Caco-2 (cell line): ENCODE measurements around the gene DLG2. TPM values are rescaled to one million over a fixed set of nuclear protein-coding genes. Genes with fewer than 3 reads are reported as not detected.

Experiments used
- BruUV-seq: library from RNA; stranded (reverse); fragments of 400-500 nt; replicated peaks from 2 replicates; lab custom pipeline; 2021; lab: Mats Ljungman, UMichigan
- CTCF ChIA-PET: fragments of 300-600 bp; sonication (Branson Sonifier 250); formaldehyde crosslinking; loops from one replicate; lab custom pipeline; 2022; ENCODE audit warnings: antibody characterized with exemption; lab: Charles Lee
- POLR2A ChIA-PET: fragments of 300-600 bp; sonication (Branson Sonifier 250); formaldehyde crosslinking; loops from one replicate; lab custom pipeline; 2022; ENCODE audit warnings: antibody characterized with exemption; lab: Charles Lee
- DNase-seq, 2 experiments: peaks; one replicate each; pipeline versions ENCODE4 v3.0.0 to v3.0.0-alpha.2; 2020 to 2022
- H3K27me3 ChIP-seq: replicated peaks from 2 replicates; pipeline ENCODE4 v1.6.0; 2011; ENCODE audit warnings: low read length; ENCODE audit not compliant: control insufficient read depth, insufficient read depth
- H3K36me3 ChIP-seq: 2 replicates; pipeline ENCODE4 v1.5.1; 2011; ENCODE audit warnings: low read length; ENCODE audit not compliant: control insufficient read depth, insufficient read depth
- H3K4me1 ChIP-seq: fragments of 250-450 bp; sonication (Bioruptor Pico); 2 replicates; pipeline ENCODE4 v1.5.1; 2020; ENCODE audit warnings: mild to moderate bottlenecking
- H3K4me3 ChIP-seq: 2 replicates; pipeline ENCODE4 v1.5.1; 2011; ENCODE audit warnings: low read depth, mild to moderate bottlenecking, control low read depth, low read length
- H3K9me3 ChIP-seq: fragments of 250-450 bp; sonication (Bioruptor Pico); 2 replicates; pipeline ENCODE4 v1.5.1; 2020; ENCODE audit warnings: mild to moderate bottlenecking, moderate library complexity
- H3K27ac Mint-ChIP-seq: one replicate; pipeline ENCODE4 v1.8.0; 2022; ENCODE audit warnings: mixed read lengths; ENCODE audit not compliant: unreplicated experiment
- H3K27me3 Mint-ChIP-seq: one replicate; pipeline ENCODE4 v1.8.0; 2022; ENCODE audit warnings: mixed read lengths; ENCODE audit not compliant: insufficient read depth, unreplicated experiment
- H3K36me3 Mint-ChIP-seq: one replicate; pipeline ENCODE4 v1.8.0; 2022; ENCODE audit warnings: mild to moderate bottlenecking, mixed read lengths; ENCODE audit not compliant: insufficient read depth, unreplicated experiment
- H3K4me1 Mint-ChIP-seq: one replicate; pipeline ENCODE4 v1.8.0; 2022; ENCODE audit warnings: low read depth, mixed read lengths; ENCODE audit not compliant: unreplicated experiment
- H3K4me3 Mint-ChIP-seq: one replicate; pipeline ENCODE4 v1.8.0; 2022; ENCODE audit warnings: mild to moderate bottlenecking, moderate library complexity, mixed read lengths; ENCODE audit not compliant: unreplicated experiment
- H3K9me3 Mint-ChIP-seq: one replicate; pipeline ENCODE4 v1.8.0; 2022; ENCODE audit warnings: mixed read lengths; ENCODE audit not compliant: unreplicated experiment
- intact Hi-C: fragments of 100-400 bp; cut with micrococcal nuclease; formaldehyde crosslinking; loops from one replicate; pipeline ENCODE4 v1.10.0; 2022; ENCODE audit not compliant: unreplicated experiment
- total RNA-seq: library from RNA; stranded (reverse); gene quantifications from 2 replicates; pipeline ENCODE4 v1.2.3, GENCODE V29; 2022
- TF ChIP-seq, protein P1 (sequence below), 2 experiments: fragments of 200-600 bp in 1 of 2; IDR thresholded peaks; 1 replicate in 1 of 2; 2 replicates in 1 of 2; pipeline versions ENCODE4 v1.5.1 to v1.8.0; 2011 to 2022; ENCODE audit warnings: antibody characterized with exemption in 1 of 2, control low read depth in 1 of 2, inconsistent platforms in 1 of 2, low read depth in 1 of 2, low read length in 1 of 2, mild to moderate bottlenecking in 1 of 2, moderate library complexity in 1 of 2; ENCODE audit not compliant: insufficient read depth in 1 of 2, severe bottlenecking in 1 of 2, unreplicated experiment in 1 of 2

The DLG2 gene
- total RNA-seq, 1 experiment from 2014 or later = 21.6 TPM

GRCh38 chr11:85195934-85196333 lies 431.2 kb downstream of the DLG2 start:
- no peak overlapping the region for H3K27ac Mint-ChIP-seq
- H3K36me3 Mint-ChIP-seq = no peaks in the 10 kb centered on the region
- intact Hi-C loops = no loop called here
- H3K4me1 Mint-ChIP-seq = no peaks in the 10 kb centered on the region
- no peaks in the 10 kb centered on the region for H3K36me3 ChIP-seq
- H3K4me1 ChIP-seq = peaks cover 18% of the 10 kb centered on the region
- BruUV-seq = no TSS peak
- peaks cover 12% of the 10 kb centered on the region for H3K9me3 Mint-ChIP-seq
- no peaks in the 10 kb centered on the region for H3K9me3 ChIP-seq
- no peaks in the 10 kb centered on the region for H3K27me3 ChIP-seq
- H3K27me3 Mint-ChIP-seq = no peaks in the 10 kb centered on the region
- TF ChIP-seq, protein P1, sequence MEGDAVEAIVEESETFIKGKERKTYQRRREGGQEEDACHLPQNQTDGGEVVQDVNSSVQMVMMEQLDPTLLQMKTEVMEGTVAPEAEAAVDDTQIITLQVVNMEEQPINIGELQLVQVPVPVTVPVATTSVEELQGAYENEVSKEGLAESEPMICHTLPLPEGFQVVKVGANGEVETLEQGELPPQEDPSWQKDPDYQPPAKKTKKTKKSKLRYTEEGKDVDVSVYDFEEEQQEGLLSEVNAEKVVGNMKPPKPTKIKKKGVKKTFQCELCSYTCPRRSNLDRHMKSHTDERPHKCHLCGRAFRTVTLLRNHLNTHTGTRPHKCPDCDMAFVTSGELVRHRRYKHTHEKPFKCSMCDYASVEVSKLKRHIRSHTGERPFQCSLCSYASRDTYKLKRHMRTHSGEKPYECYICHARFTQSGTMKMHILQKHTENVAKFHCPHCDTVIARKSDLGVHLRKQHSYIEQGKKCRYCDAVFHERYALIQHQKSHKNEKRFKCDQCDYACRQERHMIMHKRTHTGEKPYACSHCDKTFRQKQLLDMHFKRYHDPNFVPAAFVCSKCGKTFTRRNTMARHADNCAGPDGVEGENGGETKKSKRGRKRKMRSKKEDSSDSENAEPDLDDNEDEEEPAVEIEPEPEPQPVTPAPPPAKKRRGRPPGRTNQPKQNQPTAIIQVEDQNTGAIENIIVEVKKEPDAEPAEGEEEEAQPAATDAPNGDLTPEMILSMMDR (IDR thresholded peaks at IDR 0.05; ENCODE audit: insufficient read depth in 1 of 2, low read depth in 1 of 2, low read length in 1 of 2, severe bottlenecking in 1 of 2, unreplicated experiment in 1 of 2) = no peak
- POLR2A ChIA-PET = no interaction called here
- no peak for DNase-seq
- CTCF ChIA-PET = no interaction called here
- no peak overlapping the region for H3K4me3 ChIP-seq
- no peak overlapping the region for H3K4me3 Mint-ChIP-seq

DNA sequence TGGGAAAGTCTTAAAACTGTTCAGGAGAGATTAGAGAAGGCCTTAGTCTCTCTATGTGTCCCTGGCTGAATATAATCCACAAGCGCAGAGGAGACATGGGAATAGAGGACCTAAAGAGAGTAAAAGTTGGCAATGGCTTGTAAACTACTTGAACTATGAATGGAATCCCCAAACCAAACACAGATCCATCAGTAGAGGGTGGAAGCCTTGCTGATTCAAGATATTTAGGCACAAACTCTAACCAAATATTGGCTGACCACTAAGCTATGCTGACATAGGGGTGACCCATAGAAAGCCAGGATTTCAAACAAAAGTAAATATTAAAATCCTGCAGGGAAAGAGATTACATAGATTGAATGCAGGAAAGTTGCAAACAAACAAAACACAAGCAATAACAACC lies 439.2 kb downstream of the DLG2 start:
- no TSS peak for BruUV-seq
- POLR2A ChIA-PET = no interaction called here
- Mint-ChIP-seq H3K4me3 (peak overlapping the region; percentile 9), H3K9me3 (peaks cover 31% of the 10 kb centered on the region), H3K4me1 (peaks cover 26% of the 10 kb centered on the region), H3K27me3 (no peaks in the 10 kb centered on the region), H3K27ac (peak overlapping the region; percentile 2), H3K36me3 (no peaks in the 10 kb centered on the region)
- peak in 1 of 2 experiments; percentile 65 for DNase-seq
- no peak overlapping the region for H3K4me3 ChIP-seq
- H3K4me1 ChIP-seq = peaks cover 20% of the 10 kb centered on the region
- TF ChIP-seq, protein P1 (IDR thresholded peaks at IDR 0.05; ENCODE audit: insufficient read depth in 1 of 2, low read depth in 1 of 2, low read length in 1 of 2, severe bottlenecking in 1 of 2, unreplicated experiment in 1 of 2) = no peak
- intact Hi-C loops = loop anchor here (10.0 kb wide), 1 partner anchor 303 kb away; no protein-coding TSS in a partner anchor
- no peaks in the 10 kb centered on the region for H3K36me3 ChIP-seq
- H3K9me3 ChIP-seq = peaks cover 9% of the 10 kb centered on the region; the same call in 1 of the 2 replicates
- CTCF ChIA-PET = interaction anchor here (0.8 kb wide), 1 partner anchor 9 kb away, joined by 3 read pairs; no protein-coding TSS in a partner anchor
- H3K27me3 ChIP-seq = no peaks in the 10 kb centered on the region

- CTCF ChIA-PET = no interaction called here
- no peak overlapping the region for H3K4me3 ChIP-seq
- H3K27me3 Mint-ChIP-seq = no peaks in the 10 kb centered on the region
These were observed 442.4 kb downstream of the DLG2 start for GRCh38 chr11:85184721-85185120.

More at GRCh38 chr11:85184721-85185120, 442.4 kb downstream of the DLG2 start:
- intact Hi-C loops = loop anchor here (5.0 to 10.0 kb wide), 2 partner anchors 300 to 402 kb away; no protein-coding TSS in a partner anchor
- H3K4me1 Mint-ChIP-seq = peaks cover 28% of the 10 kb centered on the region
- H3K9me3 Mint-ChIP-seq = peaks cover 20% of the 10 kb centered on the region
- TF ChIP-seq, protein P1 (IDR thresholded peaks at IDR 0.05; ENCODE audit: insufficient read depth in 1 of 2, low read depth in 1 of 2, low read length in 1 of 2, severe bottlenecking in 1 of 2, unreplicated experiment in 1 of 2) = no peak
- H3K4me3 Mint-ChIP-seq = no peak overlapping the region
- peaks cover 20% of the 10 kb centered on the region for H3K4me1 ChIP-seq
- no peaks in the 10 kb centered on the region for H3K36me3 ChIP-seq
- peaks cover 9% of the 10 kb centered on the region; the same call in 1 of the 2 replicates for H3K9me3 ChIP-seq
- POLR2A ChIA-PET = no interaction called here
- DNase-seq = no peak
- no peak overlapping the region for H3K27ac Mint-ChIP-seq
- no peaks in the 10 kb centered on the region for H3K27me3 ChIP-seq
- BruUV-seq = no TSS peak
- H3K36me3 Mint-ChIP-seq = no peaks in the 10 kb centered on the region
